ENCODE results near the gene ARID1B. TPM values are rescaled to one million over a fixed set of nuclear protein-coding genes. Genes with fewer than 3 reads are reported as not detected.
A peak's percentile ranks its signal among the peaks of the same experiment; 100 is the strongest.

Gene ARID1B
- total RNA-seq, 1 experiment from 2014 or later = 86.3 TPM

DNA sequence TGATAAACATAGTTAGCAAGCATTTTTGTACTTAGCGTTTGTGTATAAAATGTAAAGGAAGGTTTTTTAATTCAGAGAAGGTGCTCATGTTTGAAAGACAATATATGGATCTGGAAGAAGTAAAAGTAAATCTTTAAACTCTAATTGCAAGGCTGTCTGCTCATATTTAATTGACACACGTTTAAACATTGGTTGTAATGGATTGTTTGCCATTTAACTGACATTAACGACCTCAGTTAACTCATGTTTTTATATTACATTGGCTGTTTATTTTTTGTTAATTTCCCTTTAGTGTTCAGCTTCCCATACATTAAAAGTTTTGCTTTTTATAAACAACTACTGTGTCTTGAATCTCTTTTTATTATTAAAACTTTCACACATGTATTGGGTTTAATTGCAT is 208.1 kb downstream of the ARID1B start:
- Histone ChIP-seq H3K27me3 (replicated peaks; ENCODE audit: insufficient read depth, low read depth, low read length, poor library complexity) (no peaks in the 10 kb centered on the region), H3K9me3 (ENCODE audit: low read depth, low read length, poor library complexity, severe bottlenecking) (no peaks in the 10 kb centered on the region), H3K4me1 (ENCODE audit: insufficient read depth, low read length, poor library complexity, severe bottlenecking) (peaks cover 17% of the 10 kb centered on the region), H3K4me3 (ENCODE audit: low read depth, low read length, poor library complexity, severe bottlenecking) (no peak overlapping the region), H3K36me3 (ENCODE audit: insufficient read depth, low read length, poor library complexity, severe bottlenecking) (no peaks in the 10 kb centered on the region), H3K27ac (ENCODE audit: low read depth, low read length, poor library complexity, severe bottlenecking) (no peak overlapping the region)
- POLR2A ChIA-PET (ENCODE audit: low non-redundant PET) = no interaction called here
- intact Hi-C loops (cut with micrococcal nuclease; ENCODE audit: unreplicated experiment) = no loop called here
- CTCF ChIA-PET = no interaction called here
- TF ChIP-seq, protein P1, sequence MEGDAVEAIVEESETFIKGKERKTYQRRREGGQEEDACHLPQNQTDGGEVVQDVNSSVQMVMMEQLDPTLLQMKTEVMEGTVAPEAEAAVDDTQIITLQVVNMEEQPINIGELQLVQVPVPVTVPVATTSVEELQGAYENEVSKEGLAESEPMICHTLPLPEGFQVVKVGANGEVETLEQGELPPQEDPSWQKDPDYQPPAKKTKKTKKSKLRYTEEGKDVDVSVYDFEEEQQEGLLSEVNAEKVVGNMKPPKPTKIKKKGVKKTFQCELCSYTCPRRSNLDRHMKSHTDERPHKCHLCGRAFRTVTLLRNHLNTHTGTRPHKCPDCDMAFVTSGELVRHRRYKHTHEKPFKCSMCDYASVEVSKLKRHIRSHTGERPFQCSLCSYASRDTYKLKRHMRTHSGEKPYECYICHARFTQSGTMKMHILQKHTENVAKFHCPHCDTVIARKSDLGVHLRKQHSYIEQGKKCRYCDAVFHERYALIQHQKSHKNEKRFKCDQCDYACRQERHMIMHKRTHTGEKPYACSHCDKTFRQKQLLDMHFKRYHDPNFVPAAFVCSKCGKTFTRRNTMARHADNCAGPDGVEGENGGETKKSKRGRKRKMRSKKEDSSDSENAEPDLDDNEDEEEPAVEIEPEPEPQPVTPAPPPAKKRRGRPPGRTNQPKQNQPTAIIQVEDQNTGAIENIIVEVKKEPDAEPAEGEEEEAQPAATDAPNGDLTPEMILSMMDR (conservative IDR thresholded peaks at IDR 0.05; ENCODE audit: low read depth, low read length) = no peak
- TF ChIP-seq EZH2 (IDR thresholded peaks at IDR 0.05; ENCODE audit: borderline replicate concordance, low read depth, low read length, poor library complexity, severe bottlenecking) = no peak
- DNase-seq (ENCODE audit: low spot score) = no peak
- BruUV-seq (replicated peaks) = no TSS peak

DNA sequence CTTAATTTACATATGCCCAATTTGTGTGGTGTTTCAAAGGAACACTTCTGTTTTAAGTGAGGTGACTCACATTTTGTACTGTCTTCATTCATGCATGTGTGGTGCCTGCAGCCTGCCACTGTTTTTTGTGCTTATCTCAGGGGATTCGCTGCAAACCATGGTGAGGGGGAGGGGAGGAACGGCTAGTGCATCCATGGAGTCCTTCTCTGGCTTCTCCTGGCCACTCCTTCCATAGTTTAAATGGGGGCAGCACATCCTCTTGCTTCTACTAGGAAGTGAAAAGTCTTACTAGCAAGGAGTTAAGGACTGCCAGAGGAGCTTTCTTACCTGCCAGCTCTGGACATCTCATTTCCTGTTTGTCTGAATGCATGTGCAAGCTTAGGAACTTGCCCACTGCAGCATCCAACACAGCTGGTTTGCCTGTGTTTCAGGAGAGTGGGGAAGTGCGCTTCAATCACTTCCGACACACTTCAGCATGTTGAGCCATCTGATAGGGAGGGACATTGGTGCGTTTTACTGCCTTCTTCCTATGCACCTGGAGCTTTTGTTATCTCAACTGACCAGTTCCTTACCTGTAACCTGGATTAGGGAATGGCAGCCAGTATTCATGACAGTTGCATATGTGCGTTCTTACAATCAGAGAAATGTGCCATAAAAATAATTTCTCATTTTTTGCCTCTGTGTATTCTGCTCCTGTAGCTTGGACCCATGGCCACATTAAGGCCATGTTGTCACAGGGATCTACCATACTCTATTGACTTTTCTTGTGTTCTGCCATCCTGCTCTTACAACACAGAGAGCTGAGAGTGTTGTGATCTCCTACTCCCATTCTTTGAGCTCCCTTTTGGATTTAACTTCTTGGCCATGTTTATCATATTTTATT is 211.3 kb downstream of the ARID1B start:
- no peaks in the 10 kb centered on the region for H3K9me3 ChIP-seq (ENCODE audit: low read depth, low read length, poor library complexity, severe bottlenecking)
- no peaks in the 10 kb centered on the region for H3K27me3 ChIP-seq (replicated peaks; ENCODE audit: insufficient read depth, low read depth, low read length, poor library complexity)
- no peaks in the 10 kb centered on the region for H3K36me3 ChIP-seq (ENCODE audit: insufficient read depth, low read length, poor library complexity, severe bottlenecking)
- ChIA-PET CTCF (no interaction called here), POLR2A (ENCODE audit: low non-redundant PET) (no interaction called here)
- H3K4me3 ChIP-seq (ENCODE audit: low read depth, low read length, poor library complexity, severe bottlenecking) = no peak overlapping the region
- TF ChIP-seq EZH2 (IDR thresholded peaks at IDR 0.05; ENCODE audit: borderline replicate concordance, low read depth, low read length, poor library complexity, severe bottlenecking) = no peak
- TF ChIP-seq, protein P1 (conservative IDR thresholded peaks at IDR 0.05; ENCODE audit: low read depth, low read length) = no peak
- H3K4me1 ChIP-seq (ENCODE audit: insufficient read depth, low read length, poor library complexity, severe bottlenecking) = peaks cover 11% of the 10 kb centered on the region
- no TSS peak for BruUV-seq (replicated peaks)
- DNase-seq (ENCODE audit: low spot score) = peak; percentile 61
- intact Hi-C loops (cut with micrococcal nuclease; ENCODE audit: unreplicated experiment) = no loop called here
- H3K27ac ChIP-seq (ENCODE audit: low read depth, low read length, poor library complexity, severe bottlenecking) = no peak overlapping the region

DNA sequence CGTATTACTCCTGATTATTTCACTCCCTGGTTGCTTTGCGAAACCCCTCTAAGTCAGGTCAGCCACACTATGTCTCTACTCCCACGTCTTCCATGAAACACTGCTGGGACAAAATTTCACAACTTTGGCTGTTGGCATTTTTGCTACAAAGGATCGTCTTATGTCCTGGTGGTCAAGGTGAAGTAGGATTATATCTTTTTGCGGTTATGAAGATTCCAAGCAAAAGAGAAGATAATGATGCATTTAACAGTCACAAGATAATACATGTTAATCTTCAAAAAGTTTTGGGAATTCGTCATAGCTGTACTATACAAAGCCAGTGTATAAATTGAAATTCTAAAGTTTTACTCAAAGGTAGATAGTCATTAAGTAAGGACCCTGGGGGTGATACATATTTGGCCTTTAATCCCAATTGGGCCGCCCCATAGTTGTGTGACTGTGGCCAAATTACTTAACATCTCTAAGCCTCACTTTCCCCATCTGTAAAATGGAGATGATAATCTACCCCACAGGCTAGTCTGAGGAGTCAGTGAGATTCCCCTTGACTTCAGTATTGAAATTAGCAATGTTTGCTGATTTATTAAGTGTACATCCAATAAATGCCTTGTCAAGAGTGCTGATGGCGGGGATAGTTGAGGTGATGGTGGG is 212.1 kb downstream of the ARID1B start:
- DNase-seq (ENCODE audit: low spot score) = no peak
- POLR2A ChIA-PET (ENCODE audit: low non-redundant PET) = interaction anchor here (0.6 kb wide), 1 partner anchor 31 kb away, joined by 3 read pairs; no protein-coding TSS in a partner anchor
- Histone ChIP-seq H3K27me3 (replicated peaks; ENCODE audit: insufficient read depth, low read depth, low read length, poor library complexity) (no peaks in the 10 kb centered on the region), H3K9me3 (ENCODE audit: low read depth, low read length, poor library complexity, severe bottlenecking) (no peaks in the 10 kb centered on the region), H3K4me1 (ENCODE audit: insufficient read depth, low read length, poor library complexity, severe bottlenecking) (peaks cover 17% of the 10 kb centered on the region), H3K27ac (ENCODE audit: low read depth, low read length, poor library complexity, severe bottlenecking) (no peak overlapping the region), H3K36me3 (ENCODE audit: insufficient read depth, low read length, poor library complexity, severe bottlenecking) (no peaks in the 10 kb centered on the region), H3K4me3 (ENCODE audit: low read depth, low read length, poor library complexity, severe bottlenecking) (no peak overlapping the region)
- BruUV-seq (replicated peaks) = no TSS peak
- CTCF ChIA-PET = no interaction called here
- intact Hi-C loops (cut with micrococcal nuclease; ENCODE audit: unreplicated experiment) = no loop called here
- no peak for TF ChIP-seq EZH2 (IDR thresholded peaks at IDR 0.05; ENCODE audit: borderline replicate concordance, low read depth, low read length, poor library complexity, severe bottlenecking)
- TF ChIP-seq, protein P1 (conservative IDR thresholded peaks at IDR 0.05; ENCODE audit: low read depth, low read length) = no peak
